Thoracic aorta (tissue), 2 donors: ENCODE results near the gene DISC1. TPM values are rescaled to one million over a fixed set of nuclear protein-coding genes. Genes with fewer than 3 reads are reported as not detected.

ENCODE experiments used
- ATAC-seq: fragments of 150-250 bp; one replicate; pipeline ENCODE4 v1.8.0; 2017; ENCODE audit warnings: low read depth; ENCODE audit not compliant: insufficient number of reproducible peaks, low FRiP score
- DNase-seq: peaks from one replicate; pipeline ENCODE4 v3.0.0-alpha.2; 2020; ENCODE audit warnings: low spot score
- H3K27ac ChIP-seq, 2 donors: fragments of 200-600 bp; sonication (generic); 1 replicate in 1 of 2; 2 replicates in 1 of 2; pipeline ENCODE4 v1.5.1; 2016; ENCODE audit warnings: mild to moderate bottlenecking in 2 of 2, moderate library complexity in 2 of 2
- H3K27me3 ChIP-seq: fragments of 200-600 bp; sonication (generic); replicated peaks from 2 replicates; pipeline ENCODE4 v1.6.0; 2016; ENCODE audit warnings: mild to moderate bottlenecking; ENCODE audit not compliant: insufficient read depth
- H3K36me3 ChIP-seq: fragments of 200-600 bp; sonication (generic); one replicate; pipeline ENCODE4 v1.5.1; 2016
- H3K4me1 ChIP-seq, 2 donors: fragments of 200-600 bp; sonication (generic); 1 replicate in 1 of 2; 2 replicates in 1 of 2; pipeline versions ENCODE4 v1.5.1 to v1.6.0; 2016; ENCODE audit warnings: low read depth in 2 of 2, mild to moderate bottlenecking in 1 of 2; ENCODE audit not compliant: control insufficient read depth in 1 of 2
- H3K4me3 ChIP-seq: fragments of 200-600 bp; sonication (generic); 2 replicates; pipeline ENCODE4 v1.5.1; 2016; ENCODE audit warnings: mild to moderate bottlenecking
- H3K9me3 ChIP-seq: fragments of 200-600 bp; sonication (generic); 2 replicates; pipeline ENCODE4 v1.5.1; 2016
- CTCF ChIP-seq: fragments of 200-600 bp; sonication (generic); IDR thresholded peaks from one replicate; pipeline ENCODE4 v1.5.1; 2019; ENCODE audit warnings: antibody characterized with exemption
- total RNA-seq, 2 donors: library from RNA; depleted of rRNA; stranded (reverse); fragments of >200 nt; gene quantifications; one replicate each; pipeline versions ENCODE4 v1.1.0 to v1.2.3, GENCODE V29; 2016

Gene DISC1
- total RNA-seq, 2 donors from 2014 or later, result 13.1 to 26.9 TPM

GRCh38 chr1:232045139-232045994, 418.8 kb downstream of the DISC1 start:
- Histone ChIP-seq H3K4me1 (no peaks in the 10 kb centered on the region), H3K4me3 (no peak overlapping the region), H3K9me3 (no peaks in the 10 kb centered on the region), H3K27me3 (no peaks in the 10 kb centered on the region), H3K27ac (no peak overlapping the region), H3K36me3 (no peaks in the 10 kb centered on the region)
- ATAC-seq (no peak), DNase-seq (no peak)
- TF ChIP-seq CTCF, result no peak

DNA sequence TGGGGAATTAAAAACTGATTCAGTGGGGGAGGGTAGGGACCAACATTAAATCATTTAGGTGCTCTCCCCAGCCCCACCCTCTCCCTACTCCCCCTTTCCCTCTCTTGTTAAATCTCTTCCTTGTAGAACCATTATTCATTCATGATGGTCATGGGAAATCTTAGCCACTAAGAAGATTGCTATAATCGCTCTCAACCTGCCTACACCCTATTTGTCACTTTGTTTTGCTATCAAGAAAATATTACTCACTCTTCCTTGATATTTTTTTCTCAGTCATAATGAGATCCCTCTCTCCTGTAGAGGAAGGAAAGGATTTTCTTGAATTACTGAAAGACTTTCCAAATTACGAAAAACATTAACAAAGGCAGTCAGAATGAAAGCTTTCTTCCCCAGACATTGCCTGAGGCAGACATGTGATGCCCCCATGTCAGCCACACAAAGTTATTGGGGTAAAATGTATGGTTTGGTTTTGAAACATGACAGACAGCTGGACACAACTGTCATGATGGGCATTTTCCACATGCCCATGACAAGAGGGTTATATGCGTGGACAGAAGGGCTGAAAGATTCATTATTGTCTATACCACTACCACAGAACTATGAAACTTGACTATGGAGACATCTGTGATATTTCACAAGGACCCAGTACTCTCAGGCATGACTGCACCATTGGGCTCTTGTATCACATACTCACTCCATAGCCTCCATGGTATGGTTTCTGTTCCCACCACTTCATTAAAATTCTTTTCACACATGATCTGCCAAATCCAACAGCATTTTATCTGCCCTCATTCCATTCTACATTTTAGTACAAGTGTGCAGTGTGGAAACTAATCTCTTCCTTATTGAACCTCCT, 420.1 kb downstream of the DISC1 start:
- Histone ChIP-seq H3K9me3 (no peaks in the 10 kb centered on the region), H3K36me3 (no peaks in the 10 kb centered on the region), H3K4me1 (no peaks in the 10 kb centered on the region), H3K27ac (no peak overlapping the region), H3K4me3 (no peak overlapping the region), H3K27me3 (no peaks in the 10 kb centered on the region)
- DNase-seq (no peak), ATAC-seq (no peak)
- TF ChIP-seq CTCF, result no peak

DNA sequence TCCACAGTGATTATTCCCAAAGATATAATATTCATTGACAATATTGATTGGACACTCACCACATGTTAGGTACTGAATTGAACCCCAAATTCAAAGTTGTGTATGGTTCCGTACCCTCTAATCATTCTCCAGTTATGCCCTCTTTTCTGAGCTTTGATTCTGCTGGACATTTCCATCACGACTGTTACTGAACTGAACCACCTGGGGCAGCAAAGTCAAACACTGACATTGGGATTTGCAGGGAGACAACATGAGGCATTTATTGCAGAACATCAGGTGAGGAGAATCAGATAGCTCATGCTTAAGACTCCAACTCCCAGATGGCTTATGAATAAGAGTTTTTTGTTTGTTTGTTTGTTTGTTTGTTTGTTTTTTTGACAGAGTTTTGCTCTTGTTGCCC, 420.9 kb downstream of the DISC1 start:
- Histone ChIP-seq H3K4me3 (no peak overlapping the region), H3K27ac (no peak overlapping the region), H3K9me3 (no peaks in the 10 kb centered on the region), H3K27me3 (no peaks in the 10 kb centered on the region), H3K4me1 (no peaks in the 10 kb centered on the region), H3K36me3 (no peaks in the 10 kb centered on the region)
- ATAC-seq, result no peak
- DNase-seq, result no peak
- TF ChIP-seq CTCF, result no peak

DNA sequence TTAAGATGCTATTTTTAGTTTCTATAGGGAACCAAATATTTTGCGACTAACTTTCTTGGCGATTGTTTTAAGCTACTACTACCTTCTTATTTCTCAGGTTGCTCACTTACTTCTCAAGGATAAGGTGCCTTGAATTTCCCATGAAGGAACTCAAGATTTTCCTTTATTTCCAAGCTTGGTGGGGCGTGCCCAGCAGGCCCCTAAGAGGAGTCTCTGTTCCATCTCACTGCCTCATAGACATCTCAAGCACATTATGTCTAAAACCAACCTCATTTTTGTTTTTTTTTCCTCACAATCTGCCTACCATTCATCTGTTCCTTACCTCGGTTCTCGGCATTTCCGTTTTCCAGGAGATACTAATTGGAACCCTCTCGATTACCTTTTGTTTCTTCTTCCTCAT, 421.9 kb downstream of the DISC1 start:
- no peak overlapping the region for H3K4me3 ChIP-seq
- no peaks in the 10 kb centered on the region for H3K36me3 ChIP-seq
- H3K9me3 ChIP-seq, result no peaks in the 10 kb centered on the region
- TF ChIP-seq CTCF, result no peak
- no peaks in the 10 kb centered on the region for H3K27me3 ChIP-seq
- no peak overlapping the region for H3K27ac ChIP-seq
- DNase-seq (no peak), ATAC-seq (no peak)
- H3K4me1 ChIP-seq, result no peaks in the 10 kb centered on the region

DNA sequence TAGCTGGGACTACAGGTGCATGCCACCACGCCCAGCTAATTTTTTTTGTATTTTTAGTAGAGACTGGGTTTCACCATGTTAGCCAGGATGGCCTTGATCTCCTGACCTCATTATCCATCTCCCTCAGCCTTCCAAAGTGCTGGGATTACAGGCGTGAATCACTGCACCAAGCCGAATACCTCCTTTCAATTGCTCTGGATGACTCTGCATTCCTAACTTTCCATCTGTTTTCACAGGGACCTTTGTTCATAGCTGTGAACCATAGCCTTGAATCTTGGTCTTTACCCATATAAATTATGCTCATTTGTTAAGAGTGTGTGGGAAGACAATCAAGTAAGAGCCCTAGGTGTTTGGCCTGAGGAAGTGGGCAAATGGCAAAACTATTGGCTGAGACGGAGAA, 422.7 kb downstream of the DISC1 start:
- no peak for ATAC-seq
- TF ChIP-seq CTCF, result no peak

More for the DNA sequence above, 422.7 kb downstream of the DISC1 start:
- DNase-seq, result no peak
- H3K27ac ChIP-seq, result no peak overlapping the region
- no peak overlapping the region for H3K4me3 ChIP-seq
- H3K27me3 ChIP-seq, result no peaks in the 10 kb centered on the region
- no peaks in the 10 kb centered on the region for H3K36me3 ChIP-seq
- no peaks in the 10 kb centered on the region for H3K9me3 ChIP-seq
- no peaks in the 10 kb centered on the region for H3K4me1 ChIP-seq
